Measurements from ENCODE around the gene DUSP22.

DNA sequence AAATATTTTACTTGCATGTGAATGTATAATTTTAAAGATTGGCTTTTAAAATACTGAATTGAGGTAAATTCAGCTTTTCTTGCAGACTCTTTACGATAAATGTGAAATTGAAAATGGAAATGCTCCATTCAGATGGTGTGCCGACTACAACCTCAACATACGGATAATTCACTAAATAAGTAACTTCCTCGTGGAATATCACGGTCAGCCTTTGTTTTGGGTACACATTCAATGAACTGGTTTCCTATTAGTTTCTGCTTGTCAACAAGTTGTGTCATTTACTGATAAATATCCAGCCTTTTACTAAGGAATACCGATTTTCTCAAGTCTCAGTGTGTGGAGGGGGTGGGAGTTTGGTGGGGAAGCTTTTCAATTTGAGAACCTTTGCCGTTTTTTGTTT lies 96.9 kb downstream of the DUSP22 start:
- no peak for TF ChIP-seq ZNF274 (IDR thresholded peaks at IDR 0.05; ENCODE audit: low read depth, low read length)
- TF ChIP-seq, protein P1, sequence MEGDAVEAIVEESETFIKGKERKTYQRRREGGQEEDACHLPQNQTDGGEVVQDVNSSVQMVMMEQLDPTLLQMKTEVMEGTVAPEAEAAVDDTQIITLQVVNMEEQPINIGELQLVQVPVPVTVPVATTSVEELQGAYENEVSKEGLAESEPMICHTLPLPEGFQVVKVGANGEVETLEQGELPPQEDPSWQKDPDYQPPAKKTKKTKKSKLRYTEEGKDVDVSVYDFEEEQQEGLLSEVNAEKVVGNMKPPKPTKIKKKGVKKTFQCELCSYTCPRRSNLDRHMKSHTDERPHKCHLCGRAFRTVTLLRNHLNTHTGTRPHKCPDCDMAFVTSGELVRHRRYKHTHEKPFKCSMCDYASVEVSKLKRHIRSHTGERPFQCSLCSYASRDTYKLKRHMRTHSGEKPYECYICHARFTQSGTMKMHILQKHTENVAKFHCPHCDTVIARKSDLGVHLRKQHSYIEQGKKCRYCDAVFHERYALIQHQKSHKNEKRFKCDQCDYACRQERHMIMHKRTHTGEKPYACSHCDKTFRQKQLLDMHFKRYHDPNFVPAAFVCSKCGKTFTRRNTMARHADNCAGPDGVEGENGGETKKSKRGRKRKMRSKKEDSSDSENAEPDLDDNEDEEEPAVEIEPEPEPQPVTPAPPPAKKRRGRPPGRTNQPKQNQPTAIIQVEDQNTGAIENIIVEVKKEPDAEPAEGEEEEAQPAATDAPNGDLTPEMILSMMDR (IDR thresholded peaks at IDR 0.05 in 2 of 3, conservative IDR thresholded peaks at IDR 0.05 in 1 of 3; ENCODE audit: borderline replicate concordance in 1 of 3, insufficient read depth in 1 of 3, low read depth in 2 of 3, low read length in 2 of 3) = no peak
- no peak for TF ChIP-seq YY1 (IDR thresholded peaks at IDR 0.05; ENCODE audit: extremely low read depth, insufficient replicate concordance, low read depth, low read length)
- no peak for TF ChIP-seq POLR2AphosphoS5 (IDR thresholded peaks at IDR 0.05; ENCODE audit: low read depth, low read length)
- TF ChIP-seq, protein P2, sequence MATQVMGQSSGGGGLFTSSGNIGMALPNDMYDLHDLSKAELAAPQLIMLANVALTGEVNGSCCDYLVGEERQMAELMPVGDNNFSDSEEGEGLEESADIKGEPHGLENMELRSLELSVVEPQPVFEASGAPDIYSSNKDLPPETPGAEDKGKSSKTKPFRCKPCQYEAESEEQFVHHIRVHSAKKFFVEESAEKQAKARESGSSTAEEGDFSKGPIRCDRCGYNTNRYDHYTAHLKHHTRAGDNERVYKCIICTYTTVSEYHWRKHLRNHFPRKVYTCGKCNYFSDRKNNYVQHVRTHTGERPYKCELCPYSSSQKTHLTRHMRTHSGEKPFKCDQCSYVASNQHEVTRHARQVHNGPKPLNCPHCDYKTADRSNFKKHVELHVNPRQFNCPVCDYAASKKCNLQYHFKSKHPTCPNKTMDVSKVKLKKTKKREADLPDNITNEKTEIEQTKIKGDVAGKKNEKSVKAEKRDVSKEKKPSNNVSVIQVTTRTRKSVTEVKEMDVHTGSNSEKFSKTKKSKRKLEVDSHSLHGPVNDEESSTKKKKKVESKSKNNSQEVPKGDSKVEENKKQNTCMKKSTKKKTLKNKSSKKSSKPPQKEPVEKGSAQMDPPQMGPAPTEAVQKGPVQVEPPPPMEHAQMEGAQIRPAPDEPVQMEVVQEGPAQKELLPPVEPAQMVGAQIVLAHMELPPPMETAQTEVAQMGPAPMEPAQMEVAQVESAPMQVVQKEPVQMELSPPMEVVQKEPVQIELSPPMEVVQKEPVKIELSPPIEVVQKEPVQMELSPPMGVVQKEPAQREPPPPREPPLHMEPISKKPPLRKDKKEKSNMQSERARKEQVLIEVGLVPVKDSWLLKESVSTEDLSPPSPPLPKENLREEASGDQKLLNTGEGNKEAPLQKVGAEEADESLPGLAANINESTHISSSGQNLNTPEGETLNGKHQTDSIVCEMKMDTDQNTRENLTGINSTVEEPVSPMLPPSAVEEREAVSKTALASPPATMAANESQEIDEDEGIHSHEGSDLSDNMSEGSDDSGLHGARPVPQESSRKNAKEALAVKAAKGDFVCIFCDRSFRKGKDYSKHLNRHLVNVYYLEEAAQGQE (IDR thresholded peaks at IDR 0.05; ENCODE audit: low read depth) = no peak
- TF ChIP-seq POLR2A (IDR thresholded peaks at IDR 0.05; ENCODE audit: borderline replicate concordance, extremely low read depth, insufficient read depth, insufficient read length) = no peak
- TF ChIP-seq EZH2phosphoT487 (IDR thresholded peaks at IDR 0.05; ENCODE audit: borderline replicate concordance) = no peak
- no peak for TF ChIP-seq SP1 (IDR thresholded peaks at IDR 0.05; ENCODE audit: low read depth)
- TF ChIP-seq ZFX (IDR thresholded peaks at IDR 0.05) = no peak
- TF ChIP-seq EZH2 (IDR thresholded peaks at IDR 0.05) = no peak
- TF ChIP-seq, protein P3, sequence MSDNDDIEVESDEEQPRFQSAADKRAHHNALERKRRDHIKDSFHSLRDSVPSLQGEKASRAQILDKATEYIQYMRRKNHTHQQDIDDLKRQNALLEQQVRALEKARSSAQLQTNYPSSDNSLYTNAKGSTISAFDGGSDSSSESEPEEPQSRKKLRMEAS (IDR thresholded peaks at IDR 0.05) = no peak
- TF ChIP-seq RAD21 (IDR thresholded peaks at IDR 0.05; ENCODE audit: low read depth) = no peak
- TF ChIP-seq, protein P4, sequence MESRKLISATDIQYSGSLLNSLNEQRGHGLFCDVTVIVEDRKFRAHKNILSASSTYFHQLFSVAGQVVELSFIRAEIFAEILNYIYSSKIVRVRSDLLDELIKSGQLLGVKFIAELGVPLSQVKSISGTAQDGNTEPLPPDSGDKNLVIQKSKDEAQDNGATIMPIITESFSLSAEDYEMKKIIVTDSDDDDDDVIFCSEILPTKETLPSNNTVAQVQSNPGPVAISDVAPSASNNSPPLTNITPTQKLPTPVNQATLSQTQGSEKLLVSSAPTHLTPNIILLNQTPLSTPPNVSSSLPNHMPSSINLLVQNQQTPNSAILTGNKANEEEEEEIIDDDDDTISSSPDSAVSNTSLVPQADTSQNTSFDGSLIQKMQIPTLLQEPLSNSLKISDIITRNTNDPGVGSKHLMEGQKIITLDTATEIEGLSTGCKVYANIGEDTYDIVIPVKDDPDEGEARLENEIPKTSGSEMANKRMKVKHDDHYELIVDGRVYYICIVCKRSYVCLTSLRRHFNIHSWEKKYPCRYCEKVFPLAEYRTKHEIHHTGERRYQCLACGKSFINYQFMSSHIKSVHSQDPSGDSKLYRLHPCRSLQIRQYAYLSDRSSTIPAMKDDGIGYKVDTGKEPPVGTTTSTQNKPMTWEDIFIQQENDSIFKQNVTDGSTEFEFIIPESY (IDR thresholded peaks at IDR 0.05; ENCODE audit: extremely low read depth, insufficient replicate concordance, low read length) = no peak
